Stimulated activated CD4-positive, alpha-beta T cell treated with anti-CD3 and anti-CD28 coated beads, TNF-alpha, amount 100 ng/mL, for 4 hours (primary cell): ENCODE measurements around the gene ANAPC15.
"Not testable (repeated sequence)": the region's sequence is repeated elsewhere in the genome, so short reads cannot be mapped to it uniquely, and the experiment has no call there.

Experiments used
- DNase-seq, 3 experiments: peaks; one replicate each; pipeline ENCODE4 v3.0.0-alpha.2; 2020; ENCODE audit warnings: low read depth in 3 of 3

Gene ANAPC15

GRCh38 chr11:72112143-72112977 is at the start of gene ANAPC15:
Gene ANAPC15 (minus strand): TSS chr11:72112695. CDS start chr11:72111276, 1,419 bp downstream.
- peak; percentile 89 to 97 (median 97) for DNase-seq

DNA sequence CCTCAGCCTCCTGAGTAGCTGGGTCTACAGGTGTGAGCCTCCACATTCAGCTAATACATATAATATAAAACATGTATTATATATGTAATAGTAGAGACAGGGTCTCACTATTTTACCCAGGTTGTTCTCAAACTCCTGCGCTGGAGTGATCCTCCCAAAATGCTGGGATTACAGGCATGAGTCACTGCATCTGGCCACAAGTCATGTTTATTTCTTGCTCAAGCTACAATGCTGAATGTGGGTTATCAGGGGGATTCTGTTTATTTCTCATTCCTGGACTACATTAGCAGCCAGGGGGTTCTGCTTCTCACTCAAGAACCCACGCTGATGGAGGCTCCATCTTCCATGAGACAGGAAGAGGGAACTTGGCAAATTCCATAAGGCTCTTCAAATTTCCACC is 47.8 kb upstream of the ANAPC15 start:
- no peak for DNase-seq

DNA sequence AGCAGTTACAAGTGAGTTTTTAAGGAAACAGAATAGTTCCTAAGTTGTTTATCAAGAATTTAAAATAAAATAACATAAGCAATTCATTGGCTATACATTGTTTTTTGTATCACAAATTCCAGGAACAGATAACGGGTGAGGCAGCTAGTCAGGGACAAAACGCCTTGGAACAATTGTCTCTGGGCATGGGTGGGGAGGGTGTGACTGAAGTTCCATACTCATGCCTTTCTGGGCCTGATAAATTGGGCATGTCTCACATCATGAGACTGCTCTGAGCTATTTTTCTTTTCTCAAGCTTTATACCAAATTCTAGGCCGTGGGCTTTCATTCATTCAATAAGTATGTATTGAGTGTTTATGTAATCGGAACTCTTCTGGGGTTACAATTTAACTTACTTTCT is 44.6 kb upstream of the ANAPC15 start:
- no peak for DNase-seq

GRCh38 chr11:72155751-72156150 is 43.3 kb upstream of the ANAPC15 start:
- no peak for DNase-seq

DNA sequence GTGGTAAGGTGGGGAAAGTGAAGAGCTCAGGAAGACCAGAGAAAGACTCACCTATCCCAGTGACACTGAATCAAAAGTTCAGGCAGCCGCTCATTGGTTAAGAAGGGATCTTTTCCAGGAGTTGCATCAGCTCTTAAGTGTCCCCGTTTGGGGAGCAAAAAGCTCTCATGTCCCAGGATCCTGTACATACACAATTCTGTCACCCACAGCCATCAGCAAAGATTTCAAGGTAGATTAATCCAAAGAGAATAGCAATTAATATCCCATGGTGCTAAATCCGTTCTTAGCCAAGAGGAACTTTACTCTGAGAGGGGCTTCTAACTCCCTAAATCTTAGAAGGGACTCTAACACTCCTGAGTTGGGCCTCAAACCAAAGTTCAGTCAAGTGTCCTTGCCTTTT is 42.3 kb upstream of the ANAPC15 start:
- no peak for DNase-seq

GRCh38 chr11:72153874-72154273 is 41.4 kb upstream of the ANAPC15 start:
- DNase-seq, result not testable (repeated sequence)

DNA sequence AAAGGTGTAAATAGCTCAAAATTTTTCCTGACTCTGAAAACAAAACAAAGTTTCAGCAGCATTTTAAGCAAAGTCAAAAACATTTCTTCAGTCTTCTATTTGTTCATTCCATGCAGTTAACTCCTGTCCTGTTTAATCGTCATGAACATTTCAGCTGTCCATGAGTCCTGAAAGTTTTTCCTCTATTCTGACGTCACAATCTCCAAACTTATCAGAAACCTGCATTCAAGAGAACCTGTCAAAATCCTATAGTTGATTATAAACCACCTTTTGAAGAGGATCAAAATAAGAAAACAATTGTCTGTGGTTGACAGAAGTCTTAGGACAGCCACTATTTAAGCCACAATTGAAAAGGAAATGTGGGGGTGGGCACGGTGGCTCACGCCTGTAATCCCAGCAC is 38.4 kb upstream of the ANAPC15 start:
- DNase-seq, result no peak

GRCh38 chr11:72146625-72147024 is 34.1 kb upstream of the ANAPC15 start:
- DNase-seq, result no peak

DNA sequence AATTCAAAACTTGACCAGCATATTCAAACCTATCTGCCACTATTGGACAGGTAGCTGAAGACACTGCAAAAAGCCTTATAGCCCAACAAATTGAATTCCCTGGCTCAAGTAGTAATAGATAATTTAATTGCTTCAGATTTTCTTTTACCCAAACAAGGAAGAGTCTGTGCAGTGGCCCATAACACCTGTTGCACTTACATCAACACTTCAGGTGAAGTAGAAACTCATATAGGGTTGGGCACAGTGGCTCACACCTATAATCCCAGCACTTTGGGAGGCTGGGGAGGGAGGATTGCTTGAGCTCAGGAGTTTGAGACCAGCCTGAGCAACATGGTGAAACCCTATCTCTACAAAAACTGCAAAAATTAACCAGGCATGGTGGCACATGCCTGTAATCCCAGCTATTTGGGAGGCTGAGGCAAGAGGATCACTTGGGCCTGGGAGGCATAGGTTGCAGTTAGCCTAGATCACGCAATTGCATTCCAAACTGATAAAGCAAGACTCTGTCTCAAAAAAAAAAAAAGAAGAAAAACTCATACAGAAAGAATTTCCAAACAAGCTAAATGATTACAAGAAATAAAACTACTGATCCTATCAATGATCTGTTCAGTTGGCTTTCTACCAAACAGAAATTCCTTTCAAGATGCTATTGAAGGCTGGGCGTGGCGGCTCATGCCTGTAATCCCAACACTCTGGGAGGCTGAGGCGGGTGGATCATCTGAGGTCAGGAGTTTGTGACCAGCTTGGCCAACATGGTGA is 32.5 kb upstream of the ANAPC15 start:
- DNase-seq, result no peak

DNA sequence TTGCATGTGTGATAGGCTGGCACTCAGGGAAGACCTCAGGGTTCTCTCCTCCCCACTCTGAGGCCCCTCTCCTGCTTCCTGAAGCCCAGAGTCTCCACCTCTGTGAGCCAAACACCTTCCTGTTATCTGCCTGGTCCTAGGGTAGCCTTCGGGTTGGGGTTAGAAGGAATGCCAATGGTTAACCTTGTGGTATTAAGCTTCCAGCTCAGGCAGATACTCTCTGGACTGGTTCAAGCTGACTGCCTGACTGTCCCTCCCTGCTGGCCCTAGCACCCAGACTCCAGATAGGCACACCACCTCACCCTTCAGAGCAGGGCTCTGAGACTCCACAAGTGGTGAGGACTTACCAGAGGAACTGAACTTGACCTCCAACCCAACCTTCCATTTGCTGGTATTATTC is 30.0 kb upstream of the ANAPC15 start:
- not testable (repeated sequence) for DNase-seq

DNA sequence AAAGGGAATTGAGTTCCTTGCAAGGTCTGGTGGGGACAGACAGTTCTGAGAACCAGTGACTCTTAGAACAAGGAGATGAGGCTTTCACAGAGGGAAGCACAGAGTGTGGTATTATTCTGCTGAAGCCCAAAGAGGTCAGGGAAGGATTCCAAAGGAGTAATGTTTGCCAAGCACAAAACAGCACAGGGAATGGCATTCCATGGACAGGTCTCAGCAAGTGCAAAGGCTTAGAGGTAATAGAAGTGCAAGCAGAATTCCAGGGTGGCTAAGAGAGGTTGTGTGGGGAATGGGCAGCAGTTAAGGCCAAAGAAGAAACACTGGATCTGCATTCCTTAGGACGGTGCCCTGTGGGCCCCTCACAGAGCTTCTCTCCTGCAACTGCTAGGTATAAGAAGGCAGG is 29.6 kb upstream of the ANAPC15 start:
- not testable (repeated sequence) for DNase-seq

DNA sequence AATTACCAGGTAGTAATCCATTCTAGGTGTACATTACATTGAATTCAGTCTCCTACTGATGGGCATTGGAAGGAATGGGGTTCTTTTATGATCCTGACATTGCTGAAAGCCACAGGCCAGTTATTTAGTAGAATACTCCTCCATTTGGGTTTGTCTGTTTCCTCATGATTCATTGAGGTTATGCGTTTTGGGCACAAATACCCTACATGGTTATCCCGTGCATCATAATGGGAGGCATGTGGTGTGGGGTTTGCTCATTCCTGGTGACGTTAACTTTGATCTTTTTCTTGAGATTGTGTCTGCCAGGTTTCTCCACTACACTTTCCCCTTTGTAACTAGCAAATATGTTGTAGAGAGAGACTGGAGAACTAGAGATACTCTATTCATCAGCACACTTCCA is 28.6 kb upstream of the ANAPC15 start:
- no peak for DNase-seq

DNA sequence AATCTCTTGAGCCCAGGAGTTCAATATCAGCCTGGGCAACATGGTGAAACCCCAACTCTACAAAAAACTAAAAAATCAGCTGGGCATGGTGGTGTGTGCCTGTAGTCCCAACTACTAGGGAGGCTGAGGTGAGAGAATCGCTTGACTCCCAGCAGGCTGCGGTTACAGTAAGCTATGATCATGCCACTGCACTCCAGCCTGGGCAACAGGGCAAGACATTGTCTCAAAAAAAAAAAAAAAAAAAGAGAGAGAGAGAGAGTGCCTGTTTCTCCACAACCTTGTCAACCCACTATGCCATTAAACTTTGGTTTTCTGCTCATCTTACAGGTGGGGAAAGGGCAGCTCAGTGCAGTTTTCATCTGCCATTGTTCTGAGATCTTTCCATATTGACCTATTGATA is 28.2 kb upstream of the ANAPC15 start:
- DNase-seq, result no peak

DNA sequence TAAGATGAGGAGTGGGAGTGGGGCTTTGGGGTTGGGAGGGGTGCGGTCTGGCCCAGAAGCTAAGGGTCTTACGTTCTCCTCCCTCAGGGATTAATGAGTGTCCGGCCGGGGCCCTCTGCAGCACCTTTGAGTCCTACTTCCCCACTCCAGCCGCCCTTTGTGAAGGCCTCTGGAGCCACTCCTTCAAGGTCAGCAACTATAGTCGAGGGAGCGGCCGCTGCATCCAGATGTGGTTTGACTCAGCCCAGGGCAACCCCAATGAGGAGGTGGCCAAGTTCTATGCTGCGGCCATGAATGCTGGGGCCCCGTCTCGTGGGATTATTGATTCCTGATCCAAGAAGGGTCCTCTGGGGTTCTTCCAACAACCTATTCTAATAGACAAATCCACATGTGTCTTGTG is 27.0 kb upstream of the ANAPC15 start:
- DNase-seq, result no peak

DNA sequence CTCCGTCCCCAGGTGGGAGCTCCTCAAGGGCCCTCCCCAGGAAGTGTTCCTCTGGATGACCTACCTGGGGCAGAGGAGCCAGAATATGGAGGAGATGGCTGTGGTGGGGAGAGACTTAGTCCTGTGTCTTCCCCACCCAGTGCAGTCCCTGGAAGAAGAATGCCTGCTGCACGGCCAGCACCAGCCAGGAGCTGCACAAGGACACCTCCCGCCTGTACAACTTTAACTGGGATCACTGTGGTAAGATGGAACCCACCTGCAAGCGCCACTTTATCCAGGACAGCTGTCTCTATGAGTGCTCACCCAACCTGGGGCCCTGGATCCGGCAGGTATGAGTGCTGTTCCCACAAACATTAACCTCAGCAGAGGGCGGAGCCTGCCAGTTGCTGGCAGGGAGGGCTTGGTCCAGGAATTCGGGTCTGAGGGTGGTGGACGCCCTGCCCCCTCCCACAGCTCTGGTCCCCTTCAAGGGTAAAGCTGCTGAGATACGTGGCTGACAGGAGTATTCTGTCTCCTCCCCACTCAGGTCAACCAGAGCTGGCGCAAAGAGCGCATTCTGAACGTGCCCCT is 26.4 kb upstream of the ANAPC15 start:
- no peak for DNase-seq

DNA sequence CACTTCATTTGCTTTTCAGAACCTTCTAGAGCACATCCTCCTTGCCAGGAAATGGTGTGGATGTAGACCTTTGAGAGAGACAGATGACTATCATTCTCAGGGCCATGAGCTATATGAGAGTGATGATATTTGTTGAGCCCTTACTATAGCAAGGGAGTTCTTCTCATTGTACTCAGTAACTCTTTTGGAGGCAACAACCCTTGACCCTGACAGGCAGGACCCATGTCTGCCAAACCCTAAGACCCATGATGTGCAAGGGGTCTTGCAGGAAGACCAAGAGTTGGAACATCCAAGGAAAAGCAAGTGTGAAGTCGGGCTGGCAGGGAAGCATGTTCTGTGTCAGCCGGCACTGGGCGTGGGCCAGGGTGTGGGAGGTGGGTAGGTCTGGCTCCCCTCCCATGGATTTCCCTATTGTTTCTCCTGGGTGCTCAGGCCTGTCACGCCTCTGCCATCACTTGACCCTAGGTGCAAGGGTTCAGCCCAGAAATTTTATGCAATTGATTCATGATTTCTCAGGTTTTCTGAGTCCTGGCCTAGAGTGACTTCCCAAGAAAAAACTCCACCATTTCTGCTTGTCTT is 24.3 kb upstream of the ANAPC15 start:
- DNase-seq, result no peak

DNA sequence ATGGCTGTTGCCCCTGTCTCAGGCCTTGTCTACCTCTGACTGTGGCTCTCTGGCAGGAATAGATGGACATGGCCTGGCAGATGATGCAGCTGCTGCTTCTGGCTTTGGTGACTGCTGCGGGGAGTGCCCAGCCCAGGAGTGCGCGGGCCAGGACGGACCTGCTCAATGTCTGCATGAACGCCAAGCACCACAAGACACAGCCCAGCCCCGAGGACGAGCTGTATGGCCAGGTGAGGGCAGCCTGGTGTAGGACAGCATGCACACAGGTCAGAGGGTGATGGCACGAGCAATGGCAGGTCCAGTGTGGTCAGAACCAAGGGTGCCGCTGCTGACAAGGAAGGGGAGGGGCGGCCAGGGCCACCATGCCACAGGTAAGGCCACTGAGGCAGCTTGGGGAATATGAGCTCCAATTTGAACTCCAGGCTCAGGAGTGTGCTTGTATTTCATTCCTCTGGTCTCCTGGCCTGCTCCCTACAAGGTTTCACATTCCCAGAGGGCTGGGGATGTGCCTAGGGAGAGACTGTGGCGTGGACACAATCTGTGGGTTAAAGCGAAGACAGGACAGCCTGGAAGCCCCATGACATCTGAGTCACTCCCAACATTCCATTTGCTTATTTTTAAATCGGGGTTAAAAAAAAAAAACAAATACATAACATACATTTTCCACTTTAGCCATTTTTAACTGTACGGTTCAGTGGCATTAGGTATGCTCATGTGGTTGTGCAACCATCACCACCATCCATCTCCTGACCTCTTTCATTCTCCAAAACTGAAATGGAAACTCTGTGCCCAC is 23.6 kb upstream of the ANAPC15 start:
- no peak for DNase-seq

DNA sequence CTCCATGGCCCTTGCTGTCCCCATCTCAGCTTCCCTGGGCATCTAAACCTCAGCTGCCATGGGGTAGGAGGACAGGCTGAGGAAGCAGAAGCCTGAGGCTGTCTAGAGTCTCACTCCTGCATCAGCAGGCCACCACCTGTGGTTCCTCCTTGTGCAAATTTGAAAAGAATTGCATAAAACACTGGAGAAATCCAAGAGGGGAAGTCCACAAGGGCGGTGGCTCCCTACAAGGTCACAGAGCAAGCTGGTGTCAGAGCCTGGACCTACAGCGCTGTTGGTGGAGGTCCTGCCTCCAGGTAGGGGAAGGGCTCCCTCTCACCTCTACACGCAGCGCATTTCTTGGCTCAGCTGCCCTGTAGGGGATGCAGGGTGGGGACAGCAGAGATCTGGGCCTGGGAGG is 23.0 kb upstream of the ANAPC15 start, which contains the start of gene FOLR3:
Gene FOLR3 (plus strand): TSS at position 253 of the 400 bp plus-strand sequence. CDS start 228 bp downstream, outside the sequence.
- DNase-seq, result not testable (repeated sequence)

DNA sequence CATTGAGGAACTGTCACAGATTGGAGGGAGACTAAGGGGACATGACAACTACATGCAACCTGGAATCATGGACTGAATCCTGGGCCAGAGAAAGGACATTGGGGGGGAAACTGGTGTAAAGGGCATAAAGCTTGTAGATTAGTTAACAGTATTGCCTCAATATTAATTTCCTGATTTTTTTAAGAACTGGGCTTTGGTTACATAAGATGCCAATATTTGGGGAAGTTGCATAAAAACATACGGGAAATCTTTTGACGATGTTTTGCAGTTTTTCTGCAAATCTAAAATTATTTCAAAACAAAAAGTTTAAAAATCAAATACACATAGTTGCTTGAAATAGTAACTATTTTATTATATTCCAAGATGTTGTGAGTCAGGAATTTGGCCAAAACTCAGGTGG is 20.2 kb upstream of the ANAPC15 start:
- no peak for DNase-seq

GRCh38 chr11:72129381-72129780 is 16.9 kb upstream of the ANAPC15 start:
- DNase-seq, result no peak

- no peak for DNase-seq
Measured at GRCh38 chr11:72127923-72128322, 15.4 kb upstream of the ANAPC15 start.
